GM19438 (cell line): Measurements from ENCODE around the gene PMCH.
"Not testable (repeated sequence)": the region's sequence is repeated elsewhere in the genome, so short reads cannot be mapped to it uniquely, and the experiment has no call there.

Source experiments
- ATAC-seq: cut with Tn5 transposase; IDR thresholded peaks from one replicate; pipeline ENCODE4 v1.9.1; 2021; ENCODE audit warnings: low read depth; ENCODE audit not compliant: unreplicated experiment

Gene PMCH, protein sequence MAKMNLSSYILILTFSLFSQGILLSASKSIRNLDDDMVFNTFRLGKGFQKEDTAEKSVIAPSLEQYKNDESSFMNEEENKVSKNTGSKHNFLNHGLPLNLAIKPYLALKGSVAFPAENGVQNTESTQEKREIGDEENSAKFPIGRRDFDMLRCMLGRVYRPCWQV

GRCh38 chr12:102197789-102198188 is at the start of gene PMCH:
Gene PMCH (minus strand): TSS chr12:102197833. CDS start chr12:102197770, 63 bp downstream.
- no peak for ATAC-seq

- ATAC-seq = not testable (repeated sequence)
These were observed 43.2 kb upstream of the PMCH start for GRCh38 chr12:102240859-102241258.

DNA sequence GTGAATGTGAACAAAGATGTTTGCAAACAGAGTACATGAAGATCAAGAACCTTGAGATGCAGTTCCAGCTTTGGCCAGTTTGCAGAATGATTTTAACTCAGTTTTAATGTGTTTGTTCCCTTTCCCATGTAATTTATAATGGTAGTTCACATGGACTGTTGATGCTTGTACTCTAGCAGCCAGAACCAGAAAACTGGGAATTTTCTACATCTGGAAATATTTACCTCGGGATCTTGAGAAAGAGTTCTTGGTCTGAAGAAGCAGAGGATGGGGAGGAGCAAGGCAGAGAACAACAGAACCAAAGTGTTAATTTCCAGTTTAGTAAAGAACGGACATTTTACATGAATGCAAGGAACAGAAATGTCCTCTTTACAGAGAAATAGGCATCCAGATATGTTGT is 37.0 kb upstream of the PMCH start:
- ATAC-seq = no peak

DNA sequence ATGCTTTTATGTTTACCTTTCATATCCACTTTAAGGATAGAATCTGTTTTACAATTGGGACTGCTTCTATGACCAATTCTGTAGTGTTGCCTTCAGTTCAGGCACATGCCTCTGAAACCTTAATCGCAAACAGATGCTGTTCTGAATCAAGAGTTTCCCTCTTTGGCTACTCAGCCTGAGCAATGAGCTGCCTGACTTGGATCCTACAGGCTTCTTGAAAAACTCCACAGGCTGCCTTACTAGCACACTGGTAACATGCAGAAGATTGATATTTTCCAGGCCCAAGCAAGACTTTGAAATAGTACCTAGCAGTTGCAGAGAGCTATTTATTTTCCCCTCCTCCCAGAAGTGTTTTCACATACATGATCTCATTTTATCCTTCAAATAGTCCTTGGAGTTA is 34.8 kb upstream of the PMCH start:
- no peak for ATAC-seq

- no peak for ATAC-seq
These were observed 34.4 kb upstream of the PMCH start for GRCh38 chr12:102232036-102232435.

DNA sequence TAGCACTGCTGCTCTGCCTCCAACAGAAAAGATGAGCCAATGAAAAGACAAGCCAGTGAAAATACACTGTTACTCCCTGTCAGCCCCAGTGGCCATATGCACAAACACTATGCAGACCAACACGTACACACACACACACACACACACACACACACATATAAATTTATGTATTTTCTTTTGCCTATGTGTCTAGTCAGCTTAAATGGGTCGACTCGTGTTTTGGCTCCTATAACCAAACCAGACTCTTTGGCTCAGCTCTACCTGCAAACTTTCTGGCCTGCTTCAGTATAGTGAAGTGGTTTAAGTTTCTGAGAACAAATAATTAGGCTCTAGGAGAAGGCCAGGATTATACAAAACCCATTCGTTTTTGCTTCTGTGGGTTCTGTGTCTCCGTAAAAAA is 30.3 kb upstream of the PMCH start:
- no peak for ATAC-seq

DNA sequence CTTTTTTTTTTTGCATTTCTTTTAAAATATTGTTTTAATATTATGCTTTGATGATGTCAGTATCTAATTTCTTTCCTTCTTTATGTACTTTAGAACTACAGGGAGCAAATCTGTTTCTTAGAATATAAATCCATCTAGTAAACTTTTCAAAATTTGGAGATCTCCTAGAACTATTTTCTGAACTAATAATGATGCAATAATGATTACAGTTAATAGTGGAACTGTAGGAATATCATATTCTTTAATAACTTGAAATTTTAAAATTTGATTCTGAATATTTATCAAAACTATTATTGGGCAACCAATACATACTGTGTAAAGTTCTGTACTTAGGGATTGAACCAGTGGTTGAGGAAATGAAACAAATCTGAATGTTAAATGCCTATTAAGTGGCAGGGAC is 23.1 kb upstream of the PMCH start:
- no peak for ATAC-seq

DNA sequence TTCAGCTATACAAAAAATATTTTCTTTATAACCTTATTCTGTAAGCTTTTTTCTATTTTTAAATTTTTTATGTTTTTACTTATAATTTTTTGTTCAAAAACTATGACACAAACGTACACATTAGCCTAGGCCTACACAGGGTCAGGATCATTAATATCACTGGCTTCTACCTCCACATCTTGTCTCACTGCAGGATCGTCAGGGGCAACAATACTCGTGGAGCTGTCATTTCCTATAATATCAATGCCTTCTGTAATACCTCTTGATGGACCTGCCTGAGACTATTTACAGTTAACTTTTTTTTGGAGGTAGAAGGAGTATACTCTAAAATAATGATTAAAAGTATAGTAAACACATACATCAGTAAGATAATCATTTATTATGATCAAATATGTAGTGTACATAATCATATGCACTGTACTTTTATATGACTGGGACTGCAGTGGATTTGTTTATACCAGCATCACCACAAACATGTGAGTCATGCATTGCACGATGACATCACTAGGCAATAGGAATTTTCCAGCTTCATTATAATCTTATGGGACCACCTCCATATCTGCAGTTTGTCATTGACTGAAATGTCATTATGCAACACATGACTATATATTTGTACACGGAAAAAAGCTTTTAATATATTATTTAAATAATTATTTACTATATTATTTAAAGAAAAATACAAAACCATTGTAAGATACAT is 18.5 kb upstream of the PMCH start:
- no peak for ATAC-seq

DNA sequence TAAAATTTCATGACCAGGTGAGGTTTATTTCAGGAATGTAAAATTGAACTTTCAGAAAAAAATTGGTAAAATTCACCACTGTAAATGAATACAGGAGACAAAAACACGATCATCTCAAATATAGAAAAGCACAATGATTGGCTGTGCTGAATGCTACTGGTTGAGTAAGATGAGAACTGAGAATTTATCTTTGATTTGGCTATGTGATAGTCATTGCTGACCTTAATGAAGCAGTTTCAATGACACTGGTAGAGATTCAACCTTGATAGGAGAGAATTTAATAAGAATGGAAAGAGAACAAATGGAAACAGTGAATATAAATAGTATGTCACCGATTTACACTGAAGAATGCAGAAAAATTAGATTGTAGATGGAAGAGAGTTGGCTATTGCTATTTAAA is 6.4 kb upstream of the PMCH start:
- no peak for ATAC-seq

GRCh38 chr12:102202556-102202955 is 4.9 kb upstream of the PMCH start:
- no peak for ATAC-seq

GRCh38 chr12:102201436-102202061 is 3.9 kb upstream of the PMCH start:
- no peak for ATAC-seq

- ATAC-seq = no peak
These were observed 1.8 kb downstream of the PMCH start for GRCh38 chr12:102195826-102196225.

GRCh38 chr12:102182635-102183034 is 15.0 kb downstream of the PMCH start:
- ATAC-seq = no peak

DNA sequence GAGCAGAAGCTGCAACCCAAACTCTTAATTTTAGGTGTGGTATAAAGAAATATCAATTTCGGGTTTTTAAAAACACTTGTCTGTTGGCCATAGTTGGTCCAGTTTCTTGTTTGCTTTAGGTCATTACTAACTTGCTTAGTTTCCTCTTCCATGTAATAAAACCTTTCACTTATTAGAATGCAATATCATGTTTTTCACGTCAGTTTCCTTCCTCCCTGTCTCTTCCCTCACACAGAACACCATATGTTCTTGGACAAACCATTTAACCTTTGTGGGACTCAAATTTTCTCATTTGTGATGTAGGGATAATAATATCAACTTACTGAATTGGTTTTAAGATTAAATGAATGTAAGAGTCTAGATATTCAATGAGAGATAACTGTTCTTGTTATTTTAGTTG is 22.9 kb downstream of the PMCH start:
- ATAC-seq = no peak

GRCh38 chr12:102174117-102174516 is 23.5 kb downstream of the PMCH start:
- ATAC-seq = no peak

- ATAC-seq = no peak
These were observed 25.2 kb downstream of the PMCH start for GRCh38 chr12:102172436-102172835.

- no peak for ATAC-seq
These were observed 25.7 kb downstream of the PMCH start for GRCh38 chr12:102171951-102172350.

GRCh38 chr12:102169922-102170621 is 27.6 kb downstream of the PMCH start:
- no peak for ATAC-seq

- no peak for ATAC-seq
These were observed 29.6 kb downstream of the PMCH start for GRCh38 chr12:102167821-102168604.

DNA sequence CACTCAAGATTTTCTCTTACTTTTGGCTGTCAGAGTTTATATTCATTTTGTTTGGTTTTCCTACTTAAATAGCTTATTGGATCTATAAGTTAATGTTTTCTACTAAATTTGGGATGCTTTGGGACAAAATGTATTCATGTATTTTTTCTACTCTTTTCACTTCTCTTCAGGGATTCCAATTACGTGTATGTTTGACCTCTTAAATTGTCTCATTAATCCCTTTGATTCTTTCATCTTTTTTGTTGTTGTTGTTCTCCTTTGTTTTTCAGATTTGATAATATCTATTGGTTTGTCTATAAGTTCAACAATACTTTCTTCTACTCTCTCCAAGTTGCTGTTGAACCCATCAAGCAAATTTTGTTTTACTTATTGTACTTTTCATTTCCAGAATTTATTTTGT is 34.2 kb downstream of the PMCH start:
- no peak for ATAC-seq

DNA sequence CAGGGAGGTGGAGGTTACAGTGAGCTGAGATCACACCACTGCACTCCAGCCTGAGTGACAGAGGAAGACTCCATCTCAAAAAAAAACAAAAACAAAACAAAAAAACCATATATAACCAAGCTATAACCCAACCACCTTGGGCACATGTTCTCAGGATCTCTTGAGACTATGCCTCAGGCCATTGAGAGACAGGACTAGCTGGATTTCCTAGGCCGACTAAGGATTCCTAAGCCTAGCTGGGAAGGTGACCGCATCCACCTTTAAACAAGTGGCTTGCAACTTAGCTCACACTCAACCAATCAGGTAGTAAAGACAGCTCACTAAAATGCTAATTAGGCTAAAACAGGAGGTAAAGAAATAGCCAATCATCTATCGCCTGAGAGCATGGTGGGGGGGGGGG is 42.4 kb downstream of the PMCH start:
- ATAC-seq = not testable (repeated sequence)
